H9 (cell line): Measurements from ENCODE around the gene RPL12. TPM values are rescaled to one million over a fixed set of nuclear protein-coding genes. Genes with fewer than 3 reads are reported as not detected.

Source experiments
- DNase-seq: peaks from one replicate; pipeline ENCODE4 v3.0.0-alpha.2; 2017
- H2AFZ ChIP-seq: one replicate; pipeline ENCODE4 v1.6.1; 2013; ENCODE audit warnings: mild to moderate bottlenecking, low read length, control low read depth, moderate library complexity
- H2AK5ac ChIP-seq: 2 replicates; pipeline ENCODE4 v1.6.1; 2013; ENCODE audit warnings: low read length, control low read depth, mixed read lengths; ENCODE audit not compliant: insufficient read length
- H2BK120ac ChIP-seq: one replicate; pipeline ENCODE4 v1.6.1; 2013; ENCODE audit warnings: low read depth, mild to moderate bottlenecking, low read length, control low read depth, inconsistent platforms; ENCODE audit not compliant: poor library complexity, severe bottlenecking
- H2BK12ac ChIP-seq: 2 replicates; pipeline ENCODE4 v1.6.1; 2013; ENCODE audit warnings: low read length, control low read depth, mixed read lengths, low read depth; ENCODE audit not compliant: insufficient read length
- H2BK15ac ChIP-seq: 2 replicates; pipeline ENCODE4 v1.6.1; 2013; ENCODE audit warnings: low read depth, low read length, control low read depth
- H2BK20ac ChIP-seq: one replicate; pipeline ENCODE4 v1.6.1; 2013; ENCODE audit warnings: low read depth, mild to moderate bottlenecking, low read length, control low read depth, inconsistent platforms; ENCODE audit not compliant: poor library complexity, severe bottlenecking
- H2BK5ac ChIP-seq: 2 replicates; pipeline ENCODE4 v1.6.1; 2013; ENCODE audit warnings: low read length, control low read depth, mixed read lengths; ENCODE audit not compliant: insufficient read length
- H3K14ac ChIP-seq: 2 replicates; pipeline ENCODE4 v1.6.1; 2013; ENCODE audit warnings: low read length, control low read depth; ENCODE audit not compliant: insufficient read depth
- H3K18ac ChIP-seq: 2 replicates; pipeline ENCODE4 v1.6.1; 2013; ENCODE audit warnings: low read depth, mild to moderate bottlenecking, mixed read lengths, low read length, control low read depth; ENCODE audit not compliant: insufficient read length
- H3K23ac ChIP-seq: 2 replicates; pipeline ENCODE4 v1.6.1; 2013; ENCODE audit warnings: low read length, control low read depth, mixed read lengths, low read depth; ENCODE audit not compliant: insufficient read length
- H3K23me2 ChIP-seq: 2 replicates; pipeline ENCODE4 v1.6.1; 2013; ENCODE audit warnings: low read depth, mild to moderate bottlenecking, mixed read lengths, low read length, control low read depth; ENCODE audit not compliant: insufficient read length, poor library complexity, severe bottlenecking
- H3K27ac ChIP-seq: 2 replicates; pipeline ENCODE4 v1.5.1; 2013; ENCODE audit warnings: low read length, control low read depth, mixed read lengths, low read depth; ENCODE audit not compliant: insufficient read length
- H3K27me3 ChIP-seq: 2 replicates; pipeline ENCODE4 v1.6.1; 2013; ENCODE audit warnings: low read length, control low read depth, inconsistent platforms; ENCODE audit not compliant: insufficient read depth
- H3K4ac ChIP-seq: 2 replicates; pipeline ENCODE4 v1.6.1; 2013; ENCODE audit warnings: low read depth, mild to moderate bottlenecking, control low read depth, inconsistent platforms, low read length, moderate library complexity
- H3K4me1 ChIP-seq: 2 replicates; pipeline ENCODE4 v1.6.1; 2013; ENCODE audit warnings: low read length, control low read depth, inconsistent platforms; ENCODE audit not compliant: insufficient read depth
- H3K4me2 ChIP-seq: 2 replicates; pipeline ENCODE4 v1.6.1; 2013; ENCODE audit warnings: low read length, control low read depth, mixed read lengths; ENCODE audit not compliant: insufficient read length, insufficient read depth
- H3K56ac ChIP-seq: 2 replicates; pipeline ENCODE4 v1.6.1; 2013; ENCODE audit warnings: low read depth, mild to moderate bottlenecking, mixed read lengths, low read length, control low read depth; ENCODE audit not compliant: insufficient read length
- H3K79me1 ChIP-seq: 2 replicates; pipeline ENCODE4 v1.6.1; 2013; ENCODE audit warnings: low read depth, mild to moderate bottlenecking, moderate library complexity, low read length, control low read depth, inconsistent platforms; ENCODE audit not compliant: insufficient read depth, poor library complexity, severe bottlenecking
- H3K79me2 ChIP-seq: 2 replicates; pipeline ENCODE4 v1.6.1; 2013; ENCODE audit warnings: low read length, control low read depth, inconsistent platforms; ENCODE audit not compliant: insufficient read depth
- H3K9ac ChIP-seq: 2 replicates; pipeline ENCODE4 v1.6.1; 2013; ENCODE audit warnings: low read length, control low read depth, mixed read lengths; ENCODE audit not compliant: insufficient read length; ENCODE audit errors: extremely low read depth
- H3K9me3 ChIP-seq: one replicate; pipeline ENCODE4 v1.6.1; 2013; ENCODE audit warnings: low read depth, low read length, inconsistent platforms; ENCODE audit not compliant: control insufficient read depth
- H3T11ph ChIP-seq: one replicate; pipeline ENCODE4 v1.6.1; 2013; ENCODE audit warnings: mild to moderate bottlenecking, low read length, control low read depth, inconsistent platforms
- H4K20me1 ChIP-seq: one replicate; pipeline ENCODE4 v1.6.1; 2013; ENCODE audit not compliant: control insufficient read depth, insufficient read length, insufficient read depth
- H4K5ac ChIP-seq: 2 replicates; pipeline ENCODE4 v1.6.1; 2013; ENCODE audit warnings: low read depth, mild to moderate bottlenecking, mixed read lengths, low read length, control low read depth; ENCODE audit not compliant: insufficient read length
- H4K8ac ChIP-seq: replicated peaks from 2 replicates; pipeline ENCODE4 v1.6.1; 2013; ENCODE audit warnings: low read length, control low read depth, mixed read lengths, low read depth; ENCODE audit not compliant: insufficient read length
- H4K91ac ChIP-seq: 2 replicates; pipeline ENCODE4 v1.6.1; 2013; ENCODE audit warnings: low read depth, mild to moderate bottlenecking, moderate library complexity, mixed read lengths, low read length, control low read depth; ENCODE audit not compliant: insufficient read length
- H3K27ac Mint-ChIP-seq, 3 experiments: 2 replicates in 2 of 3; 3 replicates in 1 of 3; pipeline ENCODE4 v1.8.0; 2020 to 2021; ENCODE audit warnings: mixed read lengths in 3 of 3, mild to moderate bottlenecking in 1 of 3, moderate library complexity in 1 of 3
- H3K27me3 Mint-ChIP-seq: 2 replicates; pipeline ENCODE4 v1.8.0; 2021; ENCODE audit warnings: low read depth, mild to moderate bottlenecking, moderate library complexity, mixed read lengths
- H3K36me3 Mint-ChIP-seq, 3 experiments: 2 replicates in 2 of 3; 3 replicates in 1 of 3; pipeline ENCODE4 v1.8.0; 2020 to 2021; ENCODE audit warnings: low read depth in 3 of 3, mixed read lengths in 3 of 3; ENCODE audit not compliant: insufficient read depth in 1 of 3
- H3K4me1 Mint-ChIP-seq, 2 experiments: 2 replicates each; pipeline ENCODE4 v1.8.0; 2020; ENCODE audit warnings: mixed read lengths in 2 of 2
- H3K4me3 Mint-ChIP-seq, 2 experiments: 2 replicates in 1 of 2; 3 replicates in 1 of 2; pipeline ENCODE4 v1.8.0; 2020 to 2021; ENCODE audit warnings: mild to moderate bottlenecking in 2 of 2, mixed read lengths in 2 of 2, moderate library complexity in 1 of 2
- H3K9me3 Mint-ChIP-seq, 2 experiments: 2 replicates in 1 of 2; 3 replicates in 1 of 2; pipeline ENCODE4 v1.8.0; 2020; ENCODE audit warnings: mild to moderate bottlenecking in 2 of 2, mixed read lengths in 2 of 2, moderate library complexity in 1 of 2
- CTCF ChIP-seq: fragments of 200-600 bp; sonication (generic); conservative IDR thresholded peaks from 3 replicates; pipeline ENCODE4 v1.8.0; 2021; ENCODE audit warnings: antibody characterized with exemption, mild to moderate bottlenecking
- WGBS: extraction: QIAGEN DNeasy Blood & Tissue Kit; methylation state at CpG from one replicate; pipeline ENCODE4 v1.1.7; 2013; ENCODE audit warnings: missing lambda C conversion rate, low lambda C conversion rate, mixed read lengths; ENCODE audit not compliant: insufficient read length; ENCODE audit errors: extremely low coverage; 5-methylcytosine and 5-hydroxymethylcytosine counted together
- total RNA-seq: library from RNA; stranded (reverse); gene quantifications from 2 replicates; pipeline ENCODE4 v1.2.1, GENCODE V29; 2021

Gene RPL12
- total RNA-seq, 1 experiment from 2014 or later = 1,710 TPM

DNA sequence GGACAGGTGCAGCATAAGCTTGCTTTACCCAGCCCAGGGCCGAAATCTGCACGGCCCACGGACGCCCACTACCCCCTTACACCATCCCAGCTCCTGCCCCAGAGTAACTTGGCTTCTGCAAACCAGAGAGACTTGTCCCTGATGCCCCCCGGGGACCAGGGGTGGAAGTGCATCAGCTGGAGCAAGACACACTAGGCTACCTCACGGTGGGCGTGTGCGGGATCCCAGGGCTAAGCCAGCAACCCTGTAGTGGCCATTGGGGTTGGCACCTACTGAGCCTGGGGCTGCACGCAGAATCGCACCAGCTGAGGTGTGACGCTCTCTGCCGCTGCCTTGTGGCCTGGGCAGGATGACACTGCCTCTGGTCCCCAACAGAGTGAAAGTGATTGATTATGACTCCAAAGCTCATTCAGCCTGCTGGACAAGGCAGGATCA, 33.2 kb downstream of the RPL12 start:
- H2AFZ ChIP-seq = no peak overlapping the region
- H3K9ac ChIP-seq = no peak overlapping the region
- H3K79me2 ChIP-seq = no peaks in the 10 kb centered on the region
- H3K4me3 Mint-ChIP-seq = no peak overlapping the region
- WGBS = no CpG with 5 or more reads among the region's 12 CpGs
- DNase-seq = peak; percentile 89
- no peak overlapping the region for H3T11ph ChIP-seq
- H3K4me1 Mint-ChIP-seq = peaks cover 29 to 31% of the 10 kb centered on the region in 2 experiments
- no peak overlapping the region for H2BK15ac ChIP-seq
- peak; percentile 69 for TF ChIP-seq CTCF
- H4K8ac ChIP-seq = no peak overlapping the region
- H4K91ac ChIP-seq = no peak overlapping the region
- no peak overlapping the region for H3K23ac ChIP-seq
- no peaks in the 10 kb centered on the region for H3K27me3 ChIP-seq
- 0 out of 7 replicates have a peak overlapping the region, but pooled peaks of 1 of the 3 experiments have one; percentile 11 for H3K27ac Mint-ChIP-seq
- H3K9me3 Mint-ChIP-seq = no peaks in the 10 kb centered on the region
- no peak overlapping the region for H2BK12ac ChIP-seq
- no peak overlapping the region for H3K14ac ChIP-seq
- peaks cover 2% of the 10 kb centered on the region for H3K23me2 ChIP-seq
- peaks cover 6% of the 10 kb centered on the region for H3K27me3 Mint-ChIP-seq
- H3K56ac ChIP-seq = no peak overlapping the region
- no peak overlapping the region for H4K5ac ChIP-seq
- H2BK120ac ChIP-seq = no peak overlapping the region
- peaks cover 0 to 2% (median 0%) of the 10 kb centered on the region in 3 experiments; a peak in 2 of 7 replicates for H3K36me3 Mint-ChIP-seq
- no peaks in the 10 kb centered on the region for H3K79me1 ChIP-seq
- H3K4me2 ChIP-seq = no peak overlapping the region
- no peak overlapping the region for H3K18ac ChIP-seq
- H3K9me3 ChIP-seq = no peaks in the 10 kb centered on the region
- no peak overlapping the region for H2BK5ac ChIP-seq
- no peak overlapping the region for H3K4ac ChIP-seq
- no peak overlapping the region for H2AK5ac ChIP-seq
- H2BK20ac ChIP-seq = no peak overlapping the region
- H3K27ac ChIP-seq = no peak overlapping the region
- no peaks in the 10 kb centered on the region for H4K20me1 ChIP-seq
- H3K4me1 ChIP-seq = no peaks in the 10 kb centered on the region; the same call in 1 of the 2 replicates
